ENCODE data around the gene FGR. TPM values are rescaled to one million over a fixed set of nuclear protein-coding genes. Genes with fewer than 3 reads are reported as not detected.

FGR gene
- 0.06 to 0.18 TPM (median 0.09 TPM) in 4 of 5 replicates, not detected in the other for total RNA-seq (2022; extraction: Qiagen RNA extraction)

GRCh38 chr1:27634985-27635367 lies at the start of gene FGR:
TSS of gene FGR (minus strand) at chr1:27635185. CDS start at chr1:27623916, 11,269 bp downstream.

GRCh38 chr1:27671964-27672749 lies 37.2 kb upstream of the FGR start, which contains the start of gene IFI6:
TSS of gene IFI6 (minus strand) at chr1:27672192. CDS start at chr1:27669314, 2,878 bp downstream.

GRCh38 chr1:27603681-27604578 lies 31.1 kb downstream of the FGR start, which contains the start of gene AHDC1:
TSS of gene AHDC1 (minus strand) at chr1:27604144. CDS start at chr1:27552115, 52,029 bp downstream.

Other genes with a start within 250 kb of the FGR start
- gene GPR3, start 242.6 kb downstream of the FGR start, total RNA-seq (2022; extraction: Qiagen RNA extraction), result 1.3 to 1.8 TPM (median 1.6 TPM) in 5 replicates
- 45.8 to 64.5 TPM (median 61.1 TPM) in 5 replicates for gene WASF2, start 145.0 kb downstream of the FGR start, total RNA-seq (2022; extraction: Qiagen RNA extraction)
- gene AHDC1, start 31.0 kb downstream of the FGR start, total RNA-seq (2022; extraction: Qiagen RNA extraction), result 16.9 to 31.3 TPM (median 29.9 TPM) in 5 replicates
- 9.1 to 12.1 TPM (median 10.5 TPM) in 5 replicates for gene IFI6, start 37.0 kb upstream of the FGR start, total RNA-seq (2022; extraction: Qiagen RNA extraction)
- 5.2 to 6.7 TPM (median 6.5 TPM) in 5 replicates for gene FAM76A, start 90.8 kb upstream of the FGR start, total RNA-seq (2022; extraction: Qiagen RNA extraction)
- gene STX12, start 138.0 kb upstream of the FGR start, total RNA-seq (2022; extraction: Qiagen RNA extraction), result 7.8 to 11.8 TPM (median 9.6 TPM) in 5 replicates
- 34.6 to 42.4 TPM (median 40.5 TPM) in 5 replicates for gene PPP1R8, start 195.6 kb upstream of the FGR start, total RNA-seq (2022; extraction: Qiagen RNA extraction)
- 0.49 to 0.98 TPM (median 0.72 TPM) in 5 replicates for gene THEMIS2, start 237.4 kb upstream of the FGR start, total RNA-seq (2022; extraction: Qiagen RNA extraction)

Measured in A549 treated with dexamethasone at 1 μM for 4 hours (cell line).